Keratinocyte (primary cell): ENCODE measurements around the gene ADGRD1. TPM values are rescaled to one million over a fixed set of nuclear protein-coding genes. Genes with fewer than 3 reads are reported as not detected.

Experiments
- DNase-seq: peaks from one replicate; pipeline ENCODE4 v3.0.0-alpha.2; 2011; ENCODE audit warnings: low read depth, missing footprints, low spot score
- FAIRE-seq: peaks from 2 replicates; lab custom pipeline; 2011; peaks lifted over from hg19 to GRCh38; lab: Jason Lieb, UNC
- H2AFZ ChIP-seq: 2 replicates; pipeline ENCODE4 v1.6.0; 2012; ENCODE audit warnings: low read length, control low read depth, inconsistent platforms; ENCODE audit not compliant: control insufficient read depth
- H3K27ac ChIP-seq: 2 replicates; pipeline ENCODE4 v1.5.1; 2011; ENCODE audit warnings: low read length; ENCODE audit not compliant: control insufficient read depth, insufficient read depth
- H3K27me3 ChIP-seq: 3 replicates; pipeline ENCODE4 v1.6.0; 2011; ENCODE audit warnings: low read length; ENCODE audit not compliant: control insufficient read depth, insufficient read depth; ENCODE audit errors: extremely low read depth
- H3K36me3 ChIP-seq, 2 experiments: 2 replicates in 1 of 2; 3 replicates in 1 of 2; pipeline ENCODE4 v1.5.1; 2011; ENCODE audit warnings: low read length in 2 of 2, mild to moderate bottlenecking in 1 of 2; ENCODE audit not compliant: control insufficient read depth in 2 of 2, insufficient read depth in 2 of 2; ENCODE audit errors: extremely low read depth in 1 of 2
- H3K4me1 ChIP-seq: 3 replicates; pipeline ENCODE4 v1.5.1; 2011; ENCODE audit warnings: low read length; ENCODE audit not compliant: control insufficient read depth, insufficient read depth; ENCODE audit errors: extremely low read depth
- H3K4me2 ChIP-seq: 3 replicates; pipeline ENCODE4 v1.6.0; 2011; ENCODE audit warnings: low read depth, low read length; ENCODE audit not compliant: control insufficient read depth, insufficient read depth; ENCODE audit errors: extremely low read depth
- H3K4me3 ChIP-seq, 3 experiments: fragments of 200-600 bp in 1 of 3; sonication (generic) in 1 of 3; 2 replicates in 2 of 3; 3 replicates in 1 of 3; pipeline ENCODE4 v1.5.1; 2011 to 2016; ENCODE audit warnings: low read length in 3 of 3, mild to moderate bottlenecking in 3 of 3, control low read depth in 2 of 3, inconsistent platforms in 1 of 3, low read depth in 1 of 3, mixed read lengths in 1 of 3, mixed run types in 1 of 3, moderate library complexity in 1 of 3; ENCODE audit not compliant: control insufficient read depth in 2 of 3, insufficient read depth in 2 of 3; ENCODE audit errors: extremely low read depth in 1 of 3
- H3K79me2 ChIP-seq: 2 replicates; pipeline ENCODE4 v1.6.0; 2012; ENCODE audit warnings: low read length; ENCODE audit not compliant: control insufficient read depth, insufficient read depth
- H3K9ac ChIP-seq: 3 replicates; pipeline ENCODE4 v1.6.0; 2011; ENCODE audit warnings: low read length; ENCODE audit not compliant: control insufficient read depth, insufficient read depth; ENCODE audit errors: extremely low read depth
- H3K9me1 ChIP-seq: 3 replicates; pipeline ENCODE4 v1.6.0; 2011; ENCODE audit warnings: low read length; ENCODE audit not compliant: control insufficient read depth, insufficient read depth; ENCODE audit errors: extremely low read depth
- H3K9me3 ChIP-seq: 2 replicates; pipeline ENCODE4 v1.5.1; 2012; ENCODE audit warnings: low read depth, low read length; ENCODE audit not compliant: control insufficient read depth
- H4K20me1 ChIP-seq: 3 replicates; pipeline ENCODE4 v1.6.0; 2011; ENCODE audit warnings: low read length; ENCODE audit not compliant: control insufficient read depth, insufficient read depth; ENCODE audit errors: extremely low read depth
- EZH2 ChIP-seq: IDR thresholded peaks from one replicate; pipeline ENCODE4 v1.6.1; 2012; ENCODE audit warnings: inconsistent platforms, mild to moderate bottlenecking, low read length, moderate library complexity
- dilution Hi-C: fragments of 300-500 bp; cut with MboI; formaldehyde crosslinking; loops from one replicate; pipeline ENCODE4 v1.7.0; 2020; ENCODE audit warnings: low sequenced_read_pairs; ENCODE audit not compliant: extremely low pct_ligation_motif_present
- polyA plus RNA-seq, 5 experiments: library from polyadenylated mRNA; depleted of rRNA in 3 of 5; stranded (reverse) in 3 of 5; stranded (forward) in 1 of 5; unstranded in 1 of 5; fragments of >200 nt; gene quantifications; 1 replicate in 1 of 5; 2 replicates in 3 of 5; 3 replicates in 1 of 5; pipeline versions ENCODE4 v1.2.1 to v1.2.3, GENCODE V29; 2011 to 2012; ENCODE audit warnings: missing spikeins in 2 of 5, low read depth in 1 of 5, low replicate concordance in 1 of 5
- TF ChIP-seq, protein P1 (sequence below), 3 experiments: IDR thresholded peaks in 1 of 3; conservative IDR thresholded peaks in 1 of 3; optimal IDR thresholded peaks in 1 of 3; 2 replicates in 2 of 3; 3 replicates in 1 of 3; pipeline versions ENCODE3 to v1.5.1; 2011; ENCODE audit warnings: low read length in 3 of 3, mild to moderate bottlenecking in 3 of 3, moderate library complexity in 2 of 3, control low read depth in 1 of 3, inconsistent platforms in 1 of 3; ENCODE audit not compliant: insufficient read depth in 2 of 3; ENCODE audit errors: extremely low read depth in 1 of 3

ADGRD1 gene
- polyA plus RNA-seq, 1 donor (not counting 4 experiments of a cell fraction or from before 2014, with no cell fraction given): not detected

GRCh38 chr12:131133994-131134393 is 180.3 kb downstream of the ADGRD1 start:
- Histone ChIP-seq H3K4me2 (no peak overlapping the region), H3K79me2 (no peaks in the 10 kb centered on the region), H3K27ac (no peak overlapping the region), H3K4me1 (no peaks in the 10 kb centered on the region), H3K36me3 (no peaks in the 10 kb centered on the region), H2AFZ (no peak overlapping the region), H4K20me1 (no peaks in the 10 kb centered on the region), H3K9ac (no peak overlapping the region), H3K27me3 (no peaks in the 10 kb centered on the region), H3K4me3 (no peak overlapping the region), H3K9me1 (no peaks in the 10 kb centered on the region), H3K9me3 (no peaks in the 10 kb centered on the region)
- DNase-seq (no peak), FAIRE-seq (no peak)
- dilution Hi-C loops: no loop called here
- TF ChIP-seq, protein P1, sequence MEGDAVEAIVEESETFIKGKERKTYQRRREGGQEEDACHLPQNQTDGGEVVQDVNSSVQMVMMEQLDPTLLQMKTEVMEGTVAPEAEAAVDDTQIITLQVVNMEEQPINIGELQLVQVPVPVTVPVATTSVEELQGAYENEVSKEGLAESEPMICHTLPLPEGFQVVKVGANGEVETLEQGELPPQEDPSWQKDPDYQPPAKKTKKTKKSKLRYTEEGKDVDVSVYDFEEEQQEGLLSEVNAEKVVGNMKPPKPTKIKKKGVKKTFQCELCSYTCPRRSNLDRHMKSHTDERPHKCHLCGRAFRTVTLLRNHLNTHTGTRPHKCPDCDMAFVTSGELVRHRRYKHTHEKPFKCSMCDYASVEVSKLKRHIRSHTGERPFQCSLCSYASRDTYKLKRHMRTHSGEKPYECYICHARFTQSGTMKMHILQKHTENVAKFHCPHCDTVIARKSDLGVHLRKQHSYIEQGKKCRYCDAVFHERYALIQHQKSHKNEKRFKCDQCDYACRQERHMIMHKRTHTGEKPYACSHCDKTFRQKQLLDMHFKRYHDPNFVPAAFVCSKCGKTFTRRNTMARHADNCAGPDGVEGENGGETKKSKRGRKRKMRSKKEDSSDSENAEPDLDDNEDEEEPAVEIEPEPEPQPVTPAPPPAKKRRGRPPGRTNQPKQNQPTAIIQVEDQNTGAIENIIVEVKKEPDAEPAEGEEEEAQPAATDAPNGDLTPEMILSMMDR (optimal IDR thresholded peaks at IDR 0.05 in 1 of 3, IDR thresholded peaks at IDR 0.05 in 1 of 3, conservative IDR thresholded peaks at IDR 0.05 in 1 of 3; ENCODE audit: extremely low read depth in 1 of 3, insufficient read depth in 2 of 3, low read length in 3 of 3): no peak
- no peak for TF ChIP-seq EZH2

DNA sequence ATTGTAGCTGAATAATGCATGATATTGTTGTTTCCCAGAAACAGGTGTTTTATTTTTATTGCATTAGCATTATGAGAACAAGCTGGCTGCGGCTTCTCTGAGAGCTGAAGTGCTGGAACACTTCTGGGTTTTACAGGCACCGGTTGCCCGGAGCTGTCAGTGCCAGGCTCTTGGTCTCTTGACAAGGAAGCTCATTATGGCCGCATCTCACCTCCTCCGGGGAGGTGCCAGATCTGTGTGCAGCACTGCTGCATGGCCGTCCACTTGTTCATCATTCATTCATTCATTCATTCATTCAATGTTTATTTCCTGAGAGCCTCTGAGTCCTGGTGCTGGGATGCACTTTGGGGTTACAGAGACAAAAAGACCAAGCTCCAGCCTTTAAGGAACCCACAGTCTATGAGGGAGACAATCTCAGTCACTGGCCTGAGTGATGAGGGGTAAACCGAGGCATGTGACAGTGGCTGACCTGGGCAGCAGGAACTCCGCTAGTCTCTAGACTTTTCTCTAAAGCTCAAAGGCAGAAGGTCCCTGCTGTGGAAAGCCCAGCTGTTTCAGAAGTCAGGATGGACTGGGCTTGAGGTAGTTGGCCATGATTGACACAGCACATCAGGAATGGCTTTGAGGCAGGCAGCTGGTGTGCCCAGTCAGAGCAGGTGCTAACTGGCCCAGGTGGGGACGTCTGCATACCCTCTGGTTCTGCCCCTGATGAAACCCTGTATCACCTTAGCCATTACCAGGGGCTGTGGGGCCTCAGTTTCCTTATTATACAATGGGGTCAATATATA is 181.0 kb downstream of the ADGRD1 start:
- Histone ChIP-seq H3K9me3 (no peaks in the 10 kb centered on the region), H3K4me1 (no peaks in the 10 kb centered on the region), H3K4me3 (no peak overlapping the region), H3K79me2 (no peaks in the 10 kb centered on the region), H4K20me1 (no peaks in the 10 kb centered on the region), H3K27me3 (no peaks in the 10 kb centered on the region), H3K27ac (no peak overlapping the region), H3K36me3 (no peaks in the 10 kb centered on the region), H3K9ac (no peak overlapping the region), H2AFZ (no peak overlapping the region), H3K4me2 (no peak overlapping the region), H3K9me1 (no peaks in the 10 kb centered on the region)
- FAIRE-seq (no peak), DNase-seq (no peak)
- dilution Hi-C loops: no loop called here
- TF ChIP-seq, protein P1 (optimal IDR thresholded peaks at IDR 0.05 in 1 of 3, IDR thresholded peaks at IDR 0.05 in 1 of 3, conservative IDR thresholded peaks at IDR 0.05 in 1 of 3; ENCODE audit: extremely low read depth in 1 of 3, insufficient read depth in 2 of 3, low read length in 3 of 3): no peak
- TF ChIP-seq EZH2: no peak
